AG04450 (cell line): Measurements from ENCODE around the gene ZMYND8. TPM values are rescaled to one million over a fixed set of nuclear protein-coding genes. Genes with fewer than 3 reads are reported as not detected.
"Not testable (repeated sequence)": the region's sequence is repeated elsewhere in the genome, so short reads cannot be mapped to it uniquely, and the experiment has no call there.

Experiments used
- CTCF ChIA-PET: fragments of 300-600, 350-600 bp; formaldehyde crosslinking; extraction: SDS; loops from one replicate; lab custom pipeline; 2022; ENCODE audit warnings: antibody characterized with exemption, inconsistent platforms; lab: Charles Lee
- POLR2A ChIA-PET: fragments of 350-600 bp; formaldehyde crosslinking; extraction: SDS; loops from one replicate; lab custom pipeline; 2021; ENCODE audit warnings: antibody characterized with exemption, inconsistent platforms; lab: Yijun Ruan, JAX
- DNase-seq: peaks from one replicate; pipeline ENCODE4 v3.0.0-alpha.2; 2011; ENCODE audit warnings: low read depth, low spot score
- H3K27ac ChIP-seq: one replicate; pipeline ENCODE4 v1.5.1; 2012; ENCODE audit warnings: low read depth, low read length, control low read depth
- H3K27me3 ChIP-seq: one replicate; pipeline ENCODE4 v1.6.0; 2012; ENCODE audit warnings: low read length; ENCODE audit not compliant: control insufficient read depth, insufficient read depth
- H3K4me3 ChIP-seq: 2 replicates; pipeline ENCODE4 v1.5.1; 2011; ENCODE audit warnings: mild to moderate bottlenecking, low read depth, low read length, control low read depth
- H3K9me3 ChIP-seq: 2 replicates; pipeline ENCODE4 v1.5.1; 2012; ENCODE audit warnings: low read length; ENCODE audit not compliant: control insufficient read depth, insufficient read depth
- polyA plus RNA-seq: library from polyadenylated mRNA; depleted of rRNA; stranded (reverse); fragments of >200 nt; gene quantifications from 2 replicates; pipeline ENCODE4 v1.2.3, GENCODE V29; 2011
- TF ChIP-seq, protein P1 (sequence below): IDR thresholded peaks from 2 replicates; pipeline ENCODE4 v1.5.1; 2011; ENCODE audit warnings: low read depth, low read length, control low read depth, inconsistent platforms

Gene ZMYND8
- polyA plus RNA-seq, 1 experiment, result 23.1 TPM

DNA sequence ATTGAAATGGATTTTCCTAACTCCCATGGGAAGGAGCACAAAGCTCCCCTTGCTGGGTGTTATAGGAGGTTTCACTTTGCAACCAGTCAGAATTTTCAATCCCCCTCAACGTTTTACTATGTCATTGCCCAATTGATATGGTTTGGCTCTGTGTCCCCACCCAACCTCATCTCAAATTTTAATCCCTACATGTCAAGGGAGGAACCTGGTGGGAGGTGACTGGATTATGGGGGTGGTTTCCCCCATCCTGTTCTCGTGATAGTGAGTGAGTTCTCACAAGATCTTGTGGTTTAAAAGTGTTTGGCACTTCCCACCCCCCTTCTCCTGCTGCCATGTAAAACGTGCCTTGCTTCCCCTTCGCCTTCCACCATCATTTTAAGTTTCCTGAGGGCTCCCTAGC lies 62.9 kb downstream of the ZMYND8 start:
- DNase-seq, result no peak
- Histone ChIP-seq H3K4me3 (no peak overlapping the region), H3K27ac (no peak overlapping the region), H3K27me3 (no peaks in the 10 kb centered on the region), H3K9me3 (no peaks in the 10 kb centered on the region)
- TF ChIP-seq, protein P1, sequence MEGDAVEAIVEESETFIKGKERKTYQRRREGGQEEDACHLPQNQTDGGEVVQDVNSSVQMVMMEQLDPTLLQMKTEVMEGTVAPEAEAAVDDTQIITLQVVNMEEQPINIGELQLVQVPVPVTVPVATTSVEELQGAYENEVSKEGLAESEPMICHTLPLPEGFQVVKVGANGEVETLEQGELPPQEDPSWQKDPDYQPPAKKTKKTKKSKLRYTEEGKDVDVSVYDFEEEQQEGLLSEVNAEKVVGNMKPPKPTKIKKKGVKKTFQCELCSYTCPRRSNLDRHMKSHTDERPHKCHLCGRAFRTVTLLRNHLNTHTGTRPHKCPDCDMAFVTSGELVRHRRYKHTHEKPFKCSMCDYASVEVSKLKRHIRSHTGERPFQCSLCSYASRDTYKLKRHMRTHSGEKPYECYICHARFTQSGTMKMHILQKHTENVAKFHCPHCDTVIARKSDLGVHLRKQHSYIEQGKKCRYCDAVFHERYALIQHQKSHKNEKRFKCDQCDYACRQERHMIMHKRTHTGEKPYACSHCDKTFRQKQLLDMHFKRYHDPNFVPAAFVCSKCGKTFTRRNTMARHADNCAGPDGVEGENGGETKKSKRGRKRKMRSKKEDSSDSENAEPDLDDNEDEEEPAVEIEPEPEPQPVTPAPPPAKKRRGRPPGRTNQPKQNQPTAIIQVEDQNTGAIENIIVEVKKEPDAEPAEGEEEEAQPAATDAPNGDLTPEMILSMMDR, result no peak
- ChIA-PET CTCF (interaction anchor here (0.8 kb wide), 1 partner anchor 20 kb away, joined by 3 read pairs; no protein-coding TSS in a partner anchor), POLR2A (no interaction called here)

DNA sequence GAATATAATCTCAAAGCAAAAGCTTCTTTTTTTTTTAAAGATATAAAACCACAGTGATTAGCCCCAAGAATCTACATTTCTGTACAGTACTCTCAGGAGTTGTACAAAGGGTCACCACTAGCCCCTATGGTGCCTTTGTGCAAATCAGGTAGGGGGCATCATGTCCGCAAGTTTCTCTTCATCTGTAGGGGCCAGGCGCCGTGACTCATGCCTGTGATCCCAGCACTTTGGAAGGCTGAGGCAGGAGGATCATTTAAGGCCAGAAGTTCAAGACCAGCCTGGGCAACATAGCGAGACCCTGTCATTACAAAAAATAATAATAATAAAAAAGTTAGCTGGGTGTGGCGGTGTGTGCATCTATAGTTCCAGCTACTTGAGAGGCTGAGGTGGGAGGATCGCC lies 63.9 kb downstream of the ZMYND8 start:
- CTCF ChIA-PET, result interaction anchor here (0.5 to 0.9 kb wide), 3 partner anchors 10 to 84 kb away, joined by 3 to 5 read pairs (median 3); no protein-coding TSS in a partner anchor
- POLR2A ChIA-PET, result no interaction called here
- no peaks in the 10 kb centered on the region for H3K27me3 ChIP-seq
- TF ChIP-seq, protein P1, result no peak
- no peak for DNase-seq
- H3K27ac ChIP-seq, result no peak overlapping the region
- H3K4me3 ChIP-seq, result no peak overlapping the region
- H3K9me3 ChIP-seq, result no peaks in the 10 kb centered on the region

DNA sequence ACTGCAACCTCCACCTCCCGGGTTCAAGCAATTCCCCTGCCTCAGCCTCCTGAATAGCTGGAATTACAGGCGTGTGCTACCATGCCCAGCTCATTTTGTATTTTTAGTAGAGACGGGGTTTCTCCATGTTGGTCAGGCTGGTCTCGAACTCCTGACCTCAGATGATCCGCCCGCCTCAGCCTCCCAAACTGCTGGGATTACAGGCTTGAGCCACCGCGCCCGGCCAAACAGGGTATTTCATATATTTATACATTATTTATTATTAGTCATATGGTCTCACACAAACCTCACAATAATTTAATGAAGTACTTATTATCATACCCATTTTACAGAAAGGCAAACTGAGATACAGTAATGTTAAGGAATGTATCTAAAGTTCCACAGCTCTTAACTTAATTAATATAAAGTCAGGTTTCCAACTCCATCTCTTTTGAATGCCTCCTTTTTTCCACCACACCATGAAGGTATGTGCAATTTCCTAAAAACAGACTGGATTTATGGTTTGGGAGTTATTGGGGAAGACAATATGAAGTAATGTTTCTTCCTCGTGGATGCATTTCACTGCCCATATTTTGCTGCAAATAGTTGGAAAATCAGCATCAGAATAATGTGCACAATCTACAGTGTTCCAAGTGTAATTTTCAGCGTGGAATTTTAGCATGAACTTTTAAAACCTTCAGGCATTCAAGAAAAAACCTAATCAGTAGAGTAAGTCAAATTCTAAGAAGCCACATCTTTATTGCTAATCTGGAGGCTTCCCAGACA lies 65.7 kb downstream of the ZMYND8 start:
- Histone ChIP-seq H3K27ac (no peak overlapping the region), H3K9me3 (no peaks in the 10 kb centered on the region), H3K4me3 (no peak overlapping the region), H3K27me3 (no peaks in the 10 kb centered on the region)
- ChIA-PET POLR2A (interaction anchor here (0.6 kb wide), 1 partner anchor 95 kb away, joined by 3 read pairs; no protein-coding TSS in a partner anchor), CTCF (interaction anchor here (0.6 to 2.7 kb wide), 4 partner anchors 18 to 93 kb away, joined by 4 to 15 read pairs (median 8); no protein-coding TSS in a partner anchor)
- TF ChIP-seq, protein P1, result no peak
- no peak for DNase-seq

DNA sequence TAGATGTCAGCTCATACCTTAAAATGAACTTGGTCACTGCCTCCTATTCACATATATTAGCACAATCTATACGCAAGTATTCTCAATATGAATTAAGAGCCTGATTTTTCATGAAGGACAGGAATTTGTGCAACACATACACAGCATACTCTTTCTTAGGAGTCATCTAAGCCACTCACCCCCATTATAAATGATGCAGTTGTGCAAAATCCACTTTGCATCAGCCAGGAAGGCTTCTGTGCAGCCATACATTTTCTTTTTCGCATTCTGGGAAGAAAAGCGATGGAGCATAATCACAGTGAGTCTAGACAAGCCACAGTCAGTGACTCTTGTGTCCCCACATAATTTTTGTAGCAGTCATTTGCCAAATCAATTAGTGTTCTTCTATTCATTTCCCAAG lies 66.5 kb downstream of the ZMYND8 start:
- Histone ChIP-seq H3K9me3 (no peaks in the 10 kb centered on the region), H3K27me3 (no peaks in the 10 kb centered on the region), H3K4me3 (no peak overlapping the region), H3K27ac (no peak overlapping the region)
- DNase-seq, result no peak
- ChIA-PET POLR2A (interaction anchor here (0.6 kb wide), 1 partner anchor 94 kb away, joined by 3 read pairs; no protein-coding TSS in a partner anchor), CTCF (interaction anchor here (0.6 to 2.7 kb wide), 4 partner anchors 17 to 319 kb away, joined by 3 to 15 read pairs (median 8); no protein-coding TSS in a partner anchor)
- TF ChIP-seq, protein P1, result no peak

DNA sequence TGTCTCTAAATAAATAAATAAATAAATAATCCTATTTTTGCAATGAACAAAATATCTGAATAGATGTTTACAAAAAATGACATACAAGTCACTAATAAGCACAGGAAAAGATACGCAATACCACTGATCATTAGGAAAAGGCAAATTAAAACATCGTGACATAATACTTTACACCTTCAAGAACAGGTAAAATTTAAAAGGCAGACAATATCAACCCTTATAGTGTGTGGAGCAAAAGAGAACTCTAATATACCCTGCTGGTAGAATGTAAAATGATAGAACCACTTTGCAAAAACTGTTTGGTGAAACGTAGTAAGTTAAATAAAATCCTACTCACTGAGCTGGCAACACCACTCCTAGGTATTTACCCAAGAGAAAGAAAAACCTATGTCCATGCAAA lies 67.4 kb downstream of the ZMYND8 start:
- Histone ChIP-seq H3K9me3 (no peaks in the 10 kb centered on the region), H3K27me3 (no peaks in the 10 kb centered on the region), H3K4me3 (no peak overlapping the region), H3K27ac (no peak overlapping the region)
- no peak for DNase-seq
- POLR2A ChIA-PET, result no interaction called here
- CTCF ChIA-PET, result interaction anchor here (2.3 to 3.2 kb wide), 3 partner anchors 16 to 95 kb away, joined by 11 to 15 read pairs (median 14); no protein-coding TSS in a partner anchor
- TF ChIP-seq, protein P1, result no peak

DNA sequence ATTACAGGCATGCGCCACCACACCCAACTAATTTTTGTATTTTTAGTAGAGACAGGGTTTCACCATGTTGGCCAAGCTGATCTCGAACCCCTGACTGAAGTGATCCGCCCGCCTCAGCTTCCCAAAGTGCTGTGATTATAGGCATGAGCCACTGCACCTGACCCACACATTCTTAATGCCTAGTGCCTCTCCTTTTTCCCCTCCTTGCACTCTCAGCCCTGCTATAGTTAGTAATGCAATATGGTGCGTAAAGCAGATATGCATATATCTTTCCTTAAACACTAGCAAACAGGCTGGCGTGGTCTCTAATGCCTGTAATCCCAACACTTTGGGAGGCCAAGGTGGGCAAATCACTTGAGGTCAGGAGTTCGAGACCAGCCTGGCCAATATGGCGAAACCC lies 68.0 kb downstream of the ZMYND8 start:
- H3K9me3 ChIP-seq, DNase-seq, H3K27ac ChIP-seq, H3K27me3 ChIP-seq, H3K4me3 ChIP-seq: not testable (repeated sequence)
- ChIA-PET CTCF (interaction anchor here (2.0 to 3.2 kb wide), 2 partner anchors 15 to 95 kb away, joined by 7 to 14 read pairs; no protein-coding TSS in a partner anchor), POLR2A (interaction anchor here (0.6 kb wide), 1 partner anchor 9 kb away, joined by 3 read pairs; no protein-coding TSS in a partner anchor)
